K562 (cell line): ENCODE measurements around the gene RETN. TPM values are rescaled to one million over a fixed set of nuclear protein-coding genes. Genes with fewer than 3 reads are reported as not detected.

Experiments used
- ATAC-seq: fragments of 200-7000 bp; cut with Tn5 transposase; 3 replicates; pipeline ENCODE4 v1.9.1; 2020; ENCODE audit warnings: moderate library complexity
- BruUV-seq: library from RNA; stranded (reverse); fragments of 400-500 nt; replicated peaks from 2 replicates; lab custom pipeline; 2021; lab: Mats Ljungman, UMichigan
- CTCF ChIA-PET: fragments of 300-600 bp; formaldehyde crosslinking; extraction: SDS; loops from one replicate; lab custom pipeline; 2021; ENCODE audit warnings: low intra/inter-chr PET ratio; lab: Yijun Ruan, JAX
- POLR2A ChIA-PET: fragments of 300-600, 350-650 bp; sonication (Branson Sonifier 250); formaldehyde crosslinking; extraction: SDS; loops from one replicate; lab custom pipeline; 2021; ENCODE audit warnings: antibody characterized with exemption, inconsistent platforms; lab: Yijun Ruan, JAX
- DNase-seq, 4 experiments: peaks; one replicate each; pipeline versions ENCODE4 v3.0.0 to v3.0.0-alpha.2; 2011 to 2018; ENCODE audit warnings: low spot score in 3 of 4, mixed read lengths in 3 of 4; ENCODE audit errors: extremely low read depth in 1 of 4
- FAIRE-seq: peaks from 2 replicates; lab custom pipeline; 2011; peaks lifted over from hg19 to GRCh38; lab: Jason Lieb, UNC
- H2AFZ ChIP-seq: 2 replicates; pipeline ENCODE4 v1.6.0; 2011; ENCODE audit warnings: low read depth, low read length, control low read depth, inconsistent platforms
- H3K27ac ChIP-seq: fragments of 200-600 bp; 3 replicates; pipeline ENCODE4 v1.8.0; 2011; ENCODE audit warnings: low read depth, mild to moderate bottlenecking, control low read depth, inconsistent platforms, low read length, moderate library complexity, mixed read lengths; ENCODE audit errors: extremely low read depth
- H3K27me3 ChIP-seq, 2 experiments: fragments of 300-600 bp in 1 of 2; 2 replicates in 1 of 2; 3 replicates in 1 of 2; pipeline versions ENCODE4 v1.6.0 to v1.8.0; 2011; ENCODE audit warnings: inconsistent platforms in 2 of 2, low read length in 2 of 2, mild to moderate bottlenecking in 1 of 2, mixed read lengths in 1 of 2, moderate library complexity in 1 of 2; ENCODE audit not compliant: control insufficient read depth in 2 of 2, insufficient read depth in 2 of 2
- H3K36me3 ChIP-seq: fragments of 300-600 bp; 3 replicates; pipeline ENCODE4 v1.8.0; 2011; ENCODE audit warnings: mild to moderate bottlenecking, low read length, inconsistent platforms; ENCODE audit not compliant: control insufficient read depth, insufficient read depth
- H3K4me1 ChIP-seq, 2 experiments: fragments of 200-600 bp in 1 of 2; replicated peaks in 1 of 2; 2 replicates in 1 of 2; 3 replicates in 1 of 2; pipeline versions ENCODE4 v1.5.1 to v1.8.0; 2011; ENCODE audit warnings: inconsistent platforms in 2 of 2, low read length in 2 of 2, mild to moderate bottlenecking in 1 of 2, mixed read lengths in 1 of 2, moderate library complexity in 1 of 2; ENCODE audit not compliant: control insufficient read depth in 2 of 2, insufficient read depth in 2 of 2
- H3K4me2 ChIP-seq: 2 replicates; pipeline ENCODE4 v1.6.1; 2011; ENCODE audit warnings: low read length, control low read depth, inconsistent platforms, mixed read lengths; ENCODE audit not compliant: insufficient read depth
- H3K4me3 ChIP-seq: fragments of 200-600 bp; sonication (generic), shearing (Covaris generic); 2 replicates; pipeline ENCODE4 v1.5.1; 2016; ENCODE audit warnings: control low read depth, inconsistent platforms
- H3K79me2 ChIP-seq: fragments of 200-600 bp; 3 replicates; pipeline ENCODE4 v1.8.0; 2011; ENCODE audit warnings: low read length, inconsistent platforms; ENCODE audit not compliant: control insufficient read depth, insufficient read depth
- H3K9ac ChIP-seq, 2 experiments: 2 replicates each; pipeline versions ENCODE4 v1.6.0 to v1.6.1; 2011; ENCODE audit warnings: low read depth in 2 of 2, low read length in 2 of 2, control low read depth in 1 of 2, inconsistent platforms in 1 of 2, mild to moderate bottlenecking in 1 of 2, mixed read lengths in 1 of 2; ENCODE audit not compliant: insufficient read depth in 1 of 2
- H3K9me1 ChIP-seq: one replicate; pipeline ENCODE4 v1.6.0; 2011; ENCODE audit warnings: inconsistent platforms, mild to moderate bottlenecking, low read length, moderate library complexity; ENCODE audit not compliant: control insufficient read depth, insufficient read depth
- H3K9me3 ChIP-seq: replicated peaks from 2 replicates; pipeline ENCODE4 v1.5.1; 2011; ENCODE audit warnings: low read depth, low read length, inconsistent platforms; ENCODE audit not compliant: control insufficient read depth, insufficient read depth
- H4K20me1 ChIP-seq: replicated peaks from 2 replicates; pipeline ENCODE4 v1.6.1; 2011; ENCODE audit warnings: low read length, inconsistent platforms, mixed read lengths; ENCODE audit not compliant: control insufficient read depth, insufficient read depth
- PRPF4 ChIP-seq: fragments of 200-400 bp; formaldehyde crosslinking; IDR thresholded peaks from one replicate; pipeline ENCODE4 v1.6.1; 2017; ENCODE audit warnings: low read length, low read depth, mild to moderate bottlenecking; ENCODE audit not compliant: insufficient read depth, poor library complexity, severe bottlenecking
- SMAD1 ChIP-seq: fragments of 150-350 bp; IDR thresholded peaks from 2 replicates; pipeline ENCODE4 v1.6.1; 2014; ENCODE audit warnings: low read length, low read depth; ENCODE audit not compliant: partially characterized antibody
- SRF ChIP-seq, 2 experiments: fragments of 250-450, 450-650 bp in 1 of 2; sonication (Bioruptor Pico) in 1 of 2; sonication (generic) in 1 of 2; formaldehyde crosslinking; IDR thresholded peaks; 2 replicates each; pipeline versions ENCODE4 v1.5.0 to v1.5.1; 2020 to 2022; ENCODE audit warnings: mild to moderate bottlenecking in 1 of 2, missing genetic modification reagents in 1 of 2
- ZNF75A ChIP-seq: fragments of 450-650 bp; formaldehyde crosslinking; IDR thresholded peaks from 2 replicates; pipeline ENCODE4 v1.4.0; 2020; ENCODE audit warnings: mild to moderate bottlenecking
- in situ Hi-C: fragments of 300-500 bp; cut with MboI; formaldehyde crosslinking; loops from 4 replicates; pipeline ENCODE4 v1.15.0; 2018; ENCODE audit warnings: inconsistent platforms, mixed read lengths
- intact Hi-C: fragments of 100-400 bp; cut with micrococcal nuclease; formaldehyde crosslinking; loops from 2 replicates; pipeline ENCODE4 v1.14.2; 2022
- polyA plus RNA-seq, 8 experiments: library from polyadenylated mRNA; depleted of rRNA in 4 of 8; stranded (reverse) in 5 of 8; unstranded in 3 of 8; fragments of >200 nt; fragmentation: Nextera tagmentation in 2 of 8; fragmentation: Illumina TruSeq in 1 of 8; extraction: Ambion mirVana in 2 of 8; extraction: Trizol in 1 of 8; gene quantifications; 2 replicates each; pipeline versions ENCODE4 v1.2.1 to v1.2.3, GENCODE V29; 2011 to 2014; ENCODE audit warnings: inconsistent platforms in 1 of 8, missing spikeins in 1 of 8
- total RNA-seq, 7 experiments: library from RNA; depleted of rRNA in 6 of 7; stranded (reverse); fragments of >200 nt in 6 of 7; fragmentation: Illumina TruSeq in 2 of 7; extraction: Trizol in 2 of 7; gene quantifications; 2 replicates each; pipeline versions ENCODE4 v1.2.1 to v1.2.3, GENCODE V29; 2011 to 2021; ENCODE audit warnings: low replicate concordance in 1 of 7
- TF ChIP-seq, protein P1 (sequence below): fragments of 250-450 bp; sonication (Bioruptor Pico); IDR thresholded peaks from 2 replicates; pipeline ENCODE4 v1.5.1; 2021; ENCODE audit warnings: mild to moderate bottlenecking

The RETN gene
- total and polyA plus RNA-seq, 9 of the 15 experiments (the other 6 are each of a cell fraction or from before 2014, with no cell fraction given) = not detected

DNA sequence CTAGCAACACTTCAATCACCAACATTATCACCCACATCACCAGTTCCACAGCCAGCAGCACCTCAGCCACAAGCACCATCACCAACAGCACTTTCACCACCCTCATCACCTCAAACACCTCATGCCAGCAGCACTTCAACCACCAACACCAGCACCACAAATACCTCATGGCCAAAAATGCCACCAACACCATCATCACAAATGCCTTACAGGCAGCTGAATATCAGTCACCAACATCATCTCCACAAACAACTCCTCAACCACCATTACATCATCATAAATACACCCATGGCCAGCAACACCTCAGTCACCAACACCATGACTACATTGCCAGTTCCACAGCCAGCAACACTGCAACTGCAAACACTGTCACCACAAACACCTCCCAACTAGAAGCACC, 22.6 kb downstream of the RETN start:
- H3K9ac ChIP-seq = no peak overlapping the region
- H3K9me3 ChIP-seq = peaks cover 3% of the 10 kb centered on the region
- H3K79me2 ChIP-seq = no peaks in the 10 kb centered on the region
- no peak for TF ChIP-seq SMAD1
- TF ChIP-seq, protein P1, sequence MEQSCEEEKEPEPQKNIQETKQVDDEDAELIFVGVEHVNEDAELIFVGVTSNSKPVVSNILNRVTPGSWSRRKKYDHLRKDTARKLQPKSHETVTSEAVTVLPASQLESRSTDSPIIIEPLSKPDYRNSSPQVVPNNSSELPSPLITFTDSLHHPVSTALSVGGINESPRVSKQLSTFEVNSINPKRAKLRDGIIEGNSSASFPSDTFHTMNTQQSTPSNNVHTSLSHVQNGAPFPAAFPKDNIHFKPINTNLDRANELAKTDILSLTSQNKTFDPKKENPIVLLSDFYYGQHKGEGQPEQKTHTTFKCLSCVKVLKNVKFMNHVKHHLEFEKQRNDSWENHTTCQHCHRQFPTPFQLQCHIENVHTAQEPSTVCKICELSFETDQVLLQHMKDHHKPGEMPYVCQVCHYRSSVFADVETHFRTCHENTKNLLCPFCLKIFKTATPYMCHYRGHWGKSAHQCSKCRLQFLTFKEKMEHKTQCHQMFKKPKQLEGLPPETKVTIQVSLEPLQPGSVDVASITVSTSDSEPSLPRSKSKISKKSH (CRISPR knock-in tag) = no peak
- no peak for TF ChIP-seq PRPF4
- no peak for TF ChIP-seq SRF (CRISPR knock-in tag; IDR thresholded peaks at IDR 0.05)
- no peak for TF ChIP-seq ZNF75A
- ChIA-PET CTCF (no interaction called here), POLR2A (interaction anchor here (0.7 kb wide), 1 partner anchor 45 kb away, joined by 4 read pairs; no protein-coding TSS in a partner anchor)
- no TSS peak for BruUV-seq
- intact Hi-C loops = no loop called here
- ATAC-seq = no peak
- no peak overlapping the region for H3K4me2 ChIP-seq
- no peak overlapping the region for H2AFZ ChIP-seq
- in situ Hi-C loops = no loop called here
- DNase-seq = no peak
- no peak overlapping the region for H3K4me3 ChIP-seq
- no peaks in the 10 kb centered on the region for H3K36me3 ChIP-seq
- H3K9me1 ChIP-seq = no peaks in the 10 kb centered on the region
- no peak for FAIRE-seq
- peaks cover 6 to 67% of the 10 kb centered on the region in 2 experiments; a peak in 4 of 5 replicates for H3K27me3 ChIP-seq
- peaks cover 0 to 11% of the 10 kb centered on the region in 2 experiments; a peak in 1 of 5 replicates for H3K4me1 ChIP-seq
- H4K20me1 ChIP-seq = no peaks in the 10 kb centered on the region
- H3K27ac ChIP-seq = no peak overlapping the region
